DOHH2 (cell line): ENCODE measurements around the gene SPEM2.

Experiments used
- H3F3A ChIP-seq: fragments of 200-600 bp; sonication (generic), shearing (Covaris generic); 2 replicates; pipeline ENCODE4 v1.6.0; 2016; ENCODE audit warnings: antibody characterized with exemption, mild to moderate bottlenecking; ENCODE audit not compliant: control insufficient read depth, insufficient read depth
- H3K27ac ChIP-seq: fragments of 200-600 bp; sonication (generic); 2 replicates; pipeline ENCODE4 v1.5.1; 2014; ENCODE audit warnings: low read depth, mild to moderate bottlenecking, low read length, moderate library complexity
- H3K27me3 ChIP-seq: fragments of 200-600 bp; sonication (generic); 2 replicates; pipeline ENCODE4 v1.6.1; 2014; ENCODE audit warnings: mild to moderate bottlenecking, low read length, mixed read lengths; ENCODE audit not compliant: control insufficient read depth
- H3K36me3 ChIP-seq: fragments of 200-600 bp; sonication (generic); 2 replicates; pipeline ENCODE4 v1.6.1; 2014; ENCODE audit warnings: mild to moderate bottlenecking, low read length, moderate library complexity, mixed read lengths; ENCODE audit not compliant: control insufficient read depth
- H3K4me1 ChIP-seq: fragments of 200-600 bp; sonication (generic); 2 replicates; pipeline ENCODE4 v1.6.1; 2014; ENCODE audit warnings: mild to moderate bottlenecking, low read length, mixed read lengths; ENCODE audit not compliant: control insufficient read depth
- H3K4me2 ChIP-seq: fragments of 200-600 bp; sonication (generic); 2 replicates; pipeline ENCODE4 v1.6.0; 2014; ENCODE audit warnings: mild to moderate bottlenecking, low read length, moderate library complexity
- H3K4me3 ChIP-seq: fragments of 200-600 bp; sonication (generic); 2 replicates; pipeline ENCODE4 v1.5.1; 2014; ENCODE audit warnings: mild to moderate bottlenecking, low read length, mixed read lengths
- H3K79me2 ChIP-seq: fragments of 200-600 bp; sonication (generic); 2 replicates; pipeline ENCODE4 v1.6.1; 2014; ENCODE audit warnings: mild to moderate bottlenecking, low read length, mixed read lengths; ENCODE audit not compliant: control insufficient read depth
- H3K9me2 ChIP-seq: fragments of 200-600 bp; sonication (generic); replicated peaks from 2 replicates; pipeline ENCODE4 v1.6.1; 2014; ENCODE audit warnings: mild to moderate bottlenecking, low read length, mixed read lengths; ENCODE audit not compliant: control insufficient read depth
- H3K9me3 ChIP-seq: fragments of 200-600 bp; sonication (generic); 2 replicates; pipeline ENCODE4 v1.6.1; 2014; ENCODE audit warnings: antibody characterized with exemption, low read length, mixed read lengths; ENCODE audit not compliant: control insufficient read depth, insufficient read depth
- H4K20me1 ChIP-seq: fragments of 200-600 bp; sonication (generic); 2 replicates; pipeline ENCODE4 v1.6.0; 2014; ENCODE audit warnings: low read depth, mild to moderate bottlenecking, antibody characterized with exemption, low read length, moderate library complexity; ENCODE audit not compliant: control insufficient read depth, insufficient read depth
- EZH2phosphoT487 ChIP-seq: fragments of 200-600 bp; sonication (generic); IDR thresholded peaks from 2 replicates; pipeline ENCODE4 v1.6.1; 2017; ENCODE audit warnings: borderline replicate concordance, mild to moderate bottlenecking, antibody characterized with exemption, low read length, moderate library complexity, mixed read lengths
- TF ChIP-seq, protein P1 (sequence below): fragments of 200-600 bp; sonication (generic); IDR thresholded peaks from one replicate; pipeline ENCODE4 v1.5.1; 2014; ENCODE audit warnings: antibody characterized with exemption, mild to moderate bottlenecking, low read depth, low read length; ENCODE audit not compliant: poor library complexity, severe bottlenecking

SPEM2 gene

DNA sequence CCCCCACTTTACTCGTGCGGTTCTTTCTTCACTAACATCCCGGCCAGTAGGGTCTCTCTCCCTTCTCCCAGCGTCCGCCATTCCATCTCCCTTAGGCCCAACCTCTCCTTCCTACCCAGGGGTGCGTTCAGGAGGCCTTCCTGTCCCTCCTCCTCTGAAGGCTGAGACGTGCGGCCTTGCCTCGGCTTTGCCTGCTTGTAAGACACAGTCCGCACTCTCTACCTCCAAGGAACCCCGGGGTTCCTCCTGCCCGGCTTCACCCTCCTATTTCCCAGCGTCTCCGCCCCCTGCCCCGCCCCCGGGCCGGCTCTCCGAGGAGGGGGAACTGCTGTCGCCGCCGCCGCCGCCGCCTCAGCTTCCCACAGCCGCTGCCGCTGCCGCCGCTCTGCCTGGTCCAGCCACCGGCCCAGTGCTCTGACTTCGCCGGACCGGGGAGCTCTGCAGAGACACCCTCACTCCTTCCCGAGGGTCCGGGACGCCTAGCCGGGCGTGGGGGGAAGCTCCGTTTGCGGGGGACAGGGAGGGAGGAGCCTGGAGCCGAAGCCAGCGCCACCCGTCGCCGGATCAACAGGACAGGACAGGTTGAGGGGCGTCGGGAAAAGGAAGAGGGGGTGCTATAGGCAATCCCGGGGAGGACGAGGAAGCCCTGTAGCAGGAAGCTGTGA lies 12.7 kb downstream of the SPEM2 start:
- Histone ChIP-seq H3F3A (no peaks in the 10 kb centered on the region), H3K4me1 (peaks cover 51% of the 10 kb centered on the region), H3K4me2 (peak overlapping the region; percentile 94), H3K4me3 (peak overlapping the region; percentile 68), H3K36me3 (no peaks in the 10 kb centered on the region), H3K79me2 (peaks cover 10% of the 10 kb centered on the region), H4K20me1 (0 out of 2 replicates have a peak, but pooled peaks cover 5% of the 10 kb centered on the region), H3K9me2 (no peaks in the 10 kb centered on the region), H3K9me3 (no peaks in the 10 kb centered on the region), H3K27me3 (peaks cover 36% of the 10 kb centered on the region), H3K27ac (no peak overlapping the region)
- TF ChIP-seq EZH2phosphoT487, result no peak
- TF ChIP-seq, protein P1, sequence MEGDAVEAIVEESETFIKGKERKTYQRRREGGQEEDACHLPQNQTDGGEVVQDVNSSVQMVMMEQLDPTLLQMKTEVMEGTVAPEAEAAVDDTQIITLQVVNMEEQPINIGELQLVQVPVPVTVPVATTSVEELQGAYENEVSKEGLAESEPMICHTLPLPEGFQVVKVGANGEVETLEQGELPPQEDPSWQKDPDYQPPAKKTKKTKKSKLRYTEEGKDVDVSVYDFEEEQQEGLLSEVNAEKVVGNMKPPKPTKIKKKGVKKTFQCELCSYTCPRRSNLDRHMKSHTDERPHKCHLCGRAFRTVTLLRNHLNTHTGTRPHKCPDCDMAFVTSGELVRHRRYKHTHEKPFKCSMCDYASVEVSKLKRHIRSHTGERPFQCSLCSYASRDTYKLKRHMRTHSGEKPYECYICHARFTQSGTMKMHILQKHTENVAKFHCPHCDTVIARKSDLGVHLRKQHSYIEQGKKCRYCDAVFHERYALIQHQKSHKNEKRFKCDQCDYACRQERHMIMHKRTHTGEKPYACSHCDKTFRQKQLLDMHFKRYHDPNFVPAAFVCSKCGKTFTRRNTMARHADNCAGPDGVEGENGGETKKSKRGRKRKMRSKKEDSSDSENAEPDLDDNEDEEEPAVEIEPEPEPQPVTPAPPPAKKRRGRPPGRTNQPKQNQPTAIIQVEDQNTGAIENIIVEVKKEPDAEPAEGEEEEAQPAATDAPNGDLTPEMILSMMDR, result no peak

DNA sequence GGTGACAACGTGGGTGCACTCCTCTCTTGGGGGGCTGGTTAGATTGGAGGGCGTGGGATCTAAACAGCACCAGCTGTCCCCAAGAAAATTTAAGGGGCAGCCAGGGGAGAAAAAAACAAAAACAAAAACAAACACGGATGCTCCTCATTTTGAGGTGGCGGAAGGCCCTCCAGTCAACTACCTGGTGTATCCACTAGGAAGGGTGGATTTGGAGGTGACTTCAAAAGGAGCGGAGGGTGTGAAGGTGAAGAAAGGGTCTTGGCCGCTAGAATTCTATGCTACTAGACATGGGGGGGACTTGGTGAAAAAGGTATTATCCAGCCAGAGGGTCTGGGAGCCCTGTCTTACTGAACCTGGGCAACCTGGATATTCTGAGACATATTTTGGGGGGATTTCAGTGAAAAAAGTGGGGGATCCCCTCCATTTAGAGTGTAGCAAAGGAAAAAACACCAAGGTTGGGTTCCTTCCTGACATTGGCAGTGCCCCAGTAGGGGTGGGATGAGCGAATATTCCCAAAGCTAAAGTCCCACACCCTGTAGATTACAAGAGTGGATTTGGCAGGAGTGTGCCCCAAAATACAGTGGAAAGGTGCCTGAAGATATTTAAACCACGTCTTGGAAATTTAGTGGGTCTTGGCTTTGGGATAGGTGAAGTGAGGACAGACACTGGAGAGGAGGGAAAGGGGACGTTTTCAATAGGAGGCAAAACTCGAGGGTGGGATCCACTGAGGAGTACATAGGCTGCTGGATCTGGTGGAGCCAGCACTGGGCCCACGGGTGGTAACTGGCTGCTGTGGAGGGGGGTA lies 13.4 kb downstream of the SPEM2 start:
- Histone ChIP-seq H3K9me3 (no peaks in the 10 kb centered on the region), H3K27ac (no peak overlapping the region), H3K9me2 (no peaks in the 10 kb centered on the region), H4K20me1 (0 out of 2 replicates have a peak, but pooled peaks cover 5% of the 10 kb centered on the region), H3K27me3 (peaks cover 41% of the 10 kb centered on the region), H3K79me2 (peaks cover 10% of the 10 kb centered on the region), H3F3A (no peaks in the 10 kb centered on the region), H3K4me1 (peaks cover 51% of the 10 kb centered on the region), H3K36me3 (no peaks in the 10 kb centered on the region), H3K4me2 (peak overlapping the region; percentile 94), H3K4me3 (peak overlapping the region; percentile 68)
- TF ChIP-seq, protein P1, result no peak
- no peak for TF ChIP-seq EZH2phosphoT487

DNA sequence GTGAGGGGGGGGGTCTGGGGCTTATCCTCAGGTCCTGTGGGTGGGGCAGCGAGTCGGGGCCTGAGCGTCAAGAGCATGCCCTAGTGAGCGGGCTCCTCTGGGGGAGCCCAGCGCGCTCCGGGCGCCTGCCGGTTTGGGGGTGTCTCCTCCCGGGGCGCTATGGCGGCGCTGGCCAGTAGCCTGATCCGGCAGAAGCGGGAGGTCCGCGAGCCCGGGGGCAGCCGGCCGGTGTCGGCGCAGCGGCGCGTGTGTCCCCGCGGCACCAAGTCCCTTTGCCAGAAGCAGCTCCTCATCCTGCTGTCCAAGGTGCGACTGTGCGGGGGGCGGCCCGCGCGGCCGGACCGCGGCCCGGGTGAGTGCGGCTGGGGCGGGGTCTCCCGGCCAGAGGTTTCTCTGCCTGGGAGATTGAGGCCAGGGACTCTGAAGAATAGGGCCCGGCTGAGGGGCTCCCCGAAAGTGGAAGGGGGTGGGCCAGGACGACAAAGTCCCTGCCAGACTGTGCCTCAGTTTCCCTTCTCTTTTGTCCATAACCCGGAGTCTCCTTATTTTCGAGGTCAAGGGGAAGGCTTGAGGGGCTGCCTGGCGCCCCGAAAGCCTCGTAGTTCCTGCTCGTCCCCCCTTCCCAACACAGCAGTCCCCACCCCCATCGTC lies 14.2 kb downstream of the SPEM2 start, which contains the start of gene FGF11:
TSS of gene FGF11 (plus strand) at position 51 of the 651 bp plus-strand sequence. CDS start at position 160, 109 bp downstream.
- Histone ChIP-seq H3K4me3 (peak within 1 kb of the TSS; percentile 68), H3K9me2 (no peaks in the 10 kb centered on the region), H3K79me2 (peaks cover 10% of the 10 kb centered on the region), H3K27ac (no peak within 1 kb of the TSS), H3K4me2 (peak within 1 kb of the TSS; percentile 94), H3F3A (no peaks in the 10 kb centered on the region), H3K4me1 (peaks cover 52% of the 10 kb centered on the region), H3K36me3 (no peaks in the 10 kb centered on the region), H4K20me1 (peaks cover 5% of the 10 kb centered on the region; the same call in 1 of the 2 replicates), H3K9me3 (no peaks in the 10 kb centered on the region), H3K27me3 (peaks cover 48% of the 10 kb centered on the region)
- peak; percentile 39; the same call in 1 of the 2 replicates for TF ChIP-seq EZH2phosphoT487
- TF ChIP-seq, protein P1, result no peak
